GM13976 (cell line): Measurements from ENCODE around the gene PDCD6IP.
A peak's percentile ranks its signal among the peaks of the same experiment; 100 is the strongest.

Source experiments
- DNase-seq: peaks from one replicate; pipeline ENCODE4 v3.0.0; 2012; ENCODE audit warnings: low spot score
- in situ Hi-C: fragments of 300-500 bp; cut with MboI; formaldehyde crosslinking; loops from one replicate; pipeline ENCODE4 v1.12.0; 2022; ENCODE audit warnings: low sequenced_read_pairs, mixed read lengths, inconsistent platforms; ENCODE audit not compliant: unreplicated experiment
- TF ChIP-seq, protein P1 (sequence below): IDR thresholded peaks from 2 replicates; pipeline ENCODE4 v1.5.1; 2012; ENCODE audit warnings: borderline replicate concordance, mild to moderate bottlenecking; ENCODE audit not compliant: insufficient read depth; ENCODE audit errors: extremely low read depth, missing control alignments, control extremely low read depth

Gene PDCD6IP

DNA sequence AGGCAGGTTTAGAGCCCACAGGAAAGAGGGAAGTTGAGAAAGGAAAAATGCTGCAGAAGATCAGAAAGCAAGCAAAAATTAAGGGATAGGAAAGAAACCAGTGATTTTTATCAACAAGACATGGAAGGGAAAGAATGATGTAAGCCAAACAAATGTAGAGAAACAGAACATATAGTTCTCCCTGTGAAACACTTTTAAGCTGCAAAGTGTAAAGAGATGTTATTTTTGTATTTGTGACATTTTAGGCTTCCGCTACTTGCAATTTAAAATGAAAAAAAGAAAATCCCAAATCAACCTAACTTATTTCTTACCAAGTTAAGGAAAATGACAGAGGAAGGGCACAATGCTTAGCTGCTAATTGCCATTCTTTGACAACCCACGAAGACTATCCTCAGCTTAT, 111.6 kb downstream of the PDCD6IP start:
- no peak for DNase-seq
- TF ChIP-seq, protein P1, sequence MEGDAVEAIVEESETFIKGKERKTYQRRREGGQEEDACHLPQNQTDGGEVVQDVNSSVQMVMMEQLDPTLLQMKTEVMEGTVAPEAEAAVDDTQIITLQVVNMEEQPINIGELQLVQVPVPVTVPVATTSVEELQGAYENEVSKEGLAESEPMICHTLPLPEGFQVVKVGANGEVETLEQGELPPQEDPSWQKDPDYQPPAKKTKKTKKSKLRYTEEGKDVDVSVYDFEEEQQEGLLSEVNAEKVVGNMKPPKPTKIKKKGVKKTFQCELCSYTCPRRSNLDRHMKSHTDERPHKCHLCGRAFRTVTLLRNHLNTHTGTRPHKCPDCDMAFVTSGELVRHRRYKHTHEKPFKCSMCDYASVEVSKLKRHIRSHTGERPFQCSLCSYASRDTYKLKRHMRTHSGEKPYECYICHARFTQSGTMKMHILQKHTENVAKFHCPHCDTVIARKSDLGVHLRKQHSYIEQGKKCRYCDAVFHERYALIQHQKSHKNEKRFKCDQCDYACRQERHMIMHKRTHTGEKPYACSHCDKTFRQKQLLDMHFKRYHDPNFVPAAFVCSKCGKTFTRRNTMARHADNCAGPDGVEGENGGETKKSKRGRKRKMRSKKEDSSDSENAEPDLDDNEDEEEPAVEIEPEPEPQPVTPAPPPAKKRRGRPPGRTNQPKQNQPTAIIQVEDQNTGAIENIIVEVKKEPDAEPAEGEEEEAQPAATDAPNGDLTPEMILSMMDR: no peak
- in situ Hi-C loops: no loop called here

DNA sequence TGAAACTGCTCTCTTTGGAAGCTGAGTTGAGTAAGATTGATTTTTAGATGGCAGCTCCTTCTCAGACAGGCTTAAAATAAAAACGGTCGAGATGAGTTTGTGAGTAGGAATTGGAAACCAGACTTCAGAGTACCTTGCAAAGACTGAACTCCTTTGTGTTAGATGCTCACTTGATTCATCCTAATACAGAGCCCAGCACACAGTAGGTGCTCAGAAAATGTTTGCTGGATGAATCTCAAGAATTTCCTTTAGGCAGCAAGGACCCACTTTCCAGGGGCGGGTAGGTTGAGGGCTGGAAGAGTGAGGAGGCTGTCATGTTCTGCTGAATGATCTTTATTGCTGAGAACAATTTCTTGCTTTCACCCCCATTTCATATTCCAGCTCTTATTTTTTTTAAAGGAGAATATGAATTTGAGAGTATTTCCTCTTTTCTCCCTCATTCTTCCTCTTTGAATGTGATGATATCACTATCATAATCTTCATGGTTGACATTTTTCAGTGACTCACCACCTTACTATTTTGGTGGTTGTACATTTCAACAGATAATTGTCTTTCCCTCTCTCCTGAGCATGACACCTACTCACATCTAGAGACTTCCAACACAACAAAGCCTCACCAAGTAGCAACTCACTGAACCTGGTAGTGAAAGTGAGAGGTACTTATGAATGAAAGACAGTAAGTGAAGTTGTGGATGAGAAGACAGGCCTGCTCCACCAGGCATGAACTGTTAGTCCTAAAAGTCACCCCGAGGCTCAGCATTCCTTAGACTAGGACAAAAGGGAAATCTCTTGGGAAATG, 113.3 kb downstream of the PDCD6IP start:
- in situ Hi-C loops: no loop called here
- DNase-seq: no peak
- TF ChIP-seq, protein P1: no peak

DNA sequence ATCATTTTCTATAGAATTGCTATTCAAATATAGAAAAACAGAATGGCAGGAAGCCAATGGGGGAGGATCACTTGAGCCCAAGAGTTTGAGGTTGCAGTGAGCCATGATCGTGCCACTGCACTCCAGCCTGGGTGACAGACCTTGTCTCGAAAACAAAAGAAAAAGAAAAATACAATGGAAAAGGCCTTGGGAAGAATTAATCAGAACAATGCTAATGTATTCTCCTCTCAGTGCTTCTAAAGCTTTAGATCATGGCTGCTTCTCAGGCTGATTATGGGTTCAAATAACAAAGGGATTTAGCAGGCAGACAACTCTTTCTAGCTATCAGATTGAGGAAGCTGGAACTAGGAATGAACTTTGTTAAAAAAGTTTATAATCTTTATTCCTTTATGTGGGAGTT, 115.8 kb downstream of the PDCD6IP start:
- DNase-seq: no peak
- in situ Hi-C loops: no loop called here
- TF ChIP-seq, protein P1: no peak

DNA sequence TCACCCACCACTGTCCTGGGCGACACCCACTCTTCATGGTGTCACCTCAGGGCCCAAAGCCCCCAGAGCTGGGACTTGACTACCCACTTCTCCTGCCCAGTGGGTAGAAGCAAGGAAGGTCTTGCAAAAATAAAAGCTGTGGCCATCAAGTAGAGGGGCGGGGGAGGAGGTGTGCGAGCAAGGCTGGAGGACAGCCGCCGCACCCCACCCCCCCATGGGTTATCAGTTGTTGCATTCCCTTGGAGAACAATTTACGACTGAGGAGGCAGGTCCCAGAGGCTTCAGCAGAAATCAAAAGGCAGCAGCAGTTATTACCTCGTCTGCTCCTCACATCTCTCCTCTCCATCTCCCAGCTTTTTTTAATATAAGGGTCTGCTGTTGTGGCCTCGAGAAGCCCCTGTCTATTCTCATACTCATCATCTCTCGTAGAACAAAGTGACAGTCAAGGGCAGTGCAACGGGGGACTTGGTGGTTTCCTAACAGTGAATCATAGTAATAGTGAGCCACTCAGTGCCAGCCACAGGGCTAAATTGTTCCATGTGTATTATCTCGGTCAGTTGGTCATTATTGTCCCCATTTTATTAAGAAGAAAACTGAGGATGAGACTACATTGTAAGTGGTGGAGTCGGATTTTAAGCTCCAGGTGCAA, 116.4 kb downstream of the PDCD6IP start:
- in situ Hi-C loops: no loop called here
- DNase-seq: no peak
- TF ChIP-seq, protein P1: no peak

DNA sequence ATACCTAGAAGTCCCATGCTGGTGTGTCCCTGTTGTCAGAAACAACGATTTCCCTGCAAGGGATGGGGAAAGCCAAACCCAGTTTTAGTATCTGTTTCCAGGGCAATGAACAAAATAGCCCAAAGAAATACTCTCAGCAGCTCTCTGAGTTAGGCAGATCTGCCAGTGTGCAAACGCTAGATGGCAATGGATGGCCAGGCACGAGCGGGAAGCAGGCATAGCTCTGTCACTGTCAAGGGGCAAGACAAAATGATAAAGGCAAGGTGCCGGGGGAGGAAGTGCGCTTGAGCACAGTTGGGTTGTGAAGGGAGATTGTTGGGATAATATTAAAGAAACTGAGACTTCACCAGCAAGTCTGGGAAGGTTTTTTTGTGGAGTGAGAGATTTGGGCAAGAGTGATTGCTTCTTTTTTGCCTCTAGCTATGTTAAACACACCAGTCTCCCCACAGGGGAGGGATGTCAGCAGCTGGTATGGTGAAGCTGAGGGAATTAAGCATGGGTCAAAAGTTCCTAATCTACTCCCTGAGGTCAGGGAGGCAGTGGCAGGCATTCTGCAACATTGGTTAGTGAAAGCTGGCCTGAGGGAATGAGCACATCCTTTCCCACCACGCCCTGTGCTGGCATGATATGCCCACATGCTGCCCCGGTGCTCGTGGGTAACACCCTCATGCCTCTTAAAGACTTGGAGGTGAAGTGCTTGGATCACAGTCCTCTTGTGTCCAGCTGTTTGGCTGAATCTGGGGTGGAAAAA, 117.5 kb downstream of the PDCD6IP start:
- in situ Hi-C loops: no loop called here
- TF ChIP-seq, protein P1: peak; percentile 31
- DNase-seq: peak; percentile 48

DNA sequence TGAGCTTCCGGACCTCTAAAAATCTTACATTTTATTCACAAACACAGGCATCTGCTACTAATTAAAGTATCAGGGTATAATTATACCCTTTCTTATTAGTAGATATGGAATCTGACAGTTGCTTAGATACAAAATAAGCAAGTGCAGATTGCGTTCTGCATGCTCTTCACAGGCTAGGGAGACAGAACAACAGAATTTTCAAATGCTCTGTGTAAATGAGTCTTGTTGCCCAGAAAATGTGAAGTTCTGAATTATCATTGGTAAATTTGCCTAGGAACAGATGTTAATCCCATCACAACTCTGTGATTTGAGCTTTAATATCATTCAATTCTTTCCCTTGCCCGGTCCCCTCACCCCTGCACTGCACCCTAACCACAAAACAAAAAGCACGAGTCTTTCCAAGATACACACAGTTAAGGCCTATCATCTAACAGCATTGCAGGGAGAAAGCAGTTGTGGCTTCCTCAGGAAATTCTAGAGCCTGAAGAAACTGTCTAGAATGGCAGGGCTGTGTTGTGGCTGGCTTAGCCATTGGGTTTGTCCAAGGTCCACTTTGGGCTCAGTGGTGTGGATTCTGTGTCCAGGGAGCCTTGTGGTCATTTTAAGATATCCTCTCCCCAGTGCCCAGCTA, 119.8 kb downstream of the PDCD6IP start:
- DNase-seq: no peak
- in situ Hi-C loops: no loop called here
- TF ChIP-seq, protein P1: no peak
